BE2C (cell line): ENCODE results near the gene OSCAR.
"Not testable (repeated sequence)": the region's sequence is repeated elsewhere in the genome, so short reads cannot be mapped to it uniquely, and the experiment has no call there.

ENCODE experiments used
- DNase-seq: peaks from one replicate; pipeline ENCODE4 v3.0.0-alpha.2; 2020
- H3K27me3 ChIP-seq: fragments of 250-450 bp; sonication (Bioruptor Pico); 2 replicates; pipeline ENCODE4 v1.5.1; 2020; ENCODE audit warnings: mild to moderate bottlenecking
- H3K36me3 ChIP-seq: fragments of 250-450 bp; sonication (Bioruptor Pico); 2 replicates; pipeline ENCODE4 v1.5.1; 2020; ENCODE audit warnings: mild to moderate bottlenecking
- H3K4me1 ChIP-seq: fragments of 250-450 bp; sonication (Bioruptor Pico); 2 replicates; pipeline ENCODE4 v1.5.1; 2020
- H3K4me3 ChIP-seq: 2 replicates; pipeline ENCODE4 v1.5.1; 2011; ENCODE audit warnings: low read depth, low read length
- H3K9me3 ChIP-seq: fragments of 250-450 bp; sonication (Bioruptor Pico); 2 replicates; pipeline ENCODE4 v1.5.1; 2020
- CTCF ChIP-seq: IDR thresholded peaks from 2 replicates; pipeline ENCODE4 v1.5.1; 2012; ENCODE audit warnings: mild to moderate bottlenecking, low read depth, low read length

Gene OSCAR

GRCh38 chr19:54104998-54105715 lies 4.6 kb upstream of the OSCAR start:
- H3K36me3 ChIP-seq: peaks cover 43% of the 10 kb centered on the region
- no peaks in the 10 kb centered on the region for H3K27me3 ChIP-seq
- no peaks in the 10 kb centered on the region for H3K9me3 ChIP-seq
- H3K4me3 ChIP-seq: no peak overlapping the region
- DNase-seq: no peak
- no peaks in the 10 kb centered on the region for H3K4me1 ChIP-seq
- TF ChIP-seq CTCF: no peak

GRCh38 chr19:54102421-54103169 lies 2.0 kb upstream of the OSCAR start, which contains the start of gene NDUFA3:
Gene NDUFA3 (plus strand): TSS chr19:54102855. CDS start chr19:54102879, 24 bp downstream.
- TF ChIP-seq CTCF: no peak
- H3K4me1 ChIP-seq: no peaks in the 10 kb centered on the region

GRCh38 chr19:54099903-54100255 lies 724 bp downstream of the OSCAR start:
- H3K27me3 ChIP-seq: peaks cover 18% of the 10 kb centered on the region
- H3K4me1 ChIP-seq, H3K4me3 ChIP-seq, DNase-seq, H3K36me3 ChIP-seq, H3K9me3 ChIP-seq: not testable (repeated sequence)

More at GRCh38 chr19:54102421-54103169, 2.0 kb upstream of the OSCAR start, which contains the start of gene NDUFA3:
- Histone ChIP-seq H3K4me3 (peak within 1 kb of the TSS; percentile 95), H3K27me3 (no peaks in the 10 kb centered on the region), H3K9me3 (no peaks in the 10 kb centered on the region), H3K36me3 (peaks cover 20% of the 10 kb centered on the region)
- peak; percentile 98 for DNase-seq

DNA sequence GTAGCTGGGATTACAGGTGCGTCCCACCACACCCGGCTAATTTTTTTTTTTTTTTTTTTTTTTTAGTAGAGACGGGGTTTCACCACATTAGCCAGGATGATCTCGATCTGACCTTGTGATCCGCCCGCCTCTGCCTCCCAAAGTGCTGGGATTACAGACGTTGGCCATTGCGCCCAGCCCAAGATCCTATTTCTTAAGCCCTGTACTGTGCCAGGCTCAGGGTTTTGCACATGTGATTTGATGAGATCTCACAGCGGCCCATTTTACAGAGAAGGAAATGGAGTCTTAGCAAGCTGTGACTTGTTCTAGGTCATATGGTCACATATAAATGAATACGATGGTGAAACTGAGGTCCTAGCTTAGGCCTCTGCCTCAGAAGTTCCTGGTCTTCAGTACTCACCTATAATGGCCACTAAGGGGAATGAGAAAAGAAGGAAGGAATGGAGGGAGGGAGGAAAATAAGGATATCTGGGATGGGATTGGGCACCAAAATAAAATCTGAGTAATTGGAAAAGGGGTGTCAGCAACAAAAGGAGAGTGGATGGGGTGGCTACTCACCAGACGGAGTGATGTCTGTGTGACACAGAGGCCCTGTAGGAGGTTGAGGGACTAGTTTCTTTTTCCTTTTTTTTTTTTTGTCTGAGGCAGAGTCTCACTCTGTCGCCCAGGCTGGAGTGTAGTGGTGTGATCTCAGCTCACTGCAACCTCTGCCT lies 1.3 kb downstream of the OSCAR start:
- DNase-seq: no peak
- H3K36me3 ChIP-seq: no peaks in the 10 kb centered on the region; the same call in 1 of the 2 replicates
- no peaks in the 10 kb centered on the region; the same call in 1 of the 2 replicates for H3K9me3 ChIP-seq
- H3K27me3 ChIP-seq: peaks cover 20% of the 10 kb centered on the region
- no peak for TF ChIP-seq CTCF
- no peak overlapping the region for H3K4me3 ChIP-seq
- H3K4me1 ChIP-seq: no peaks in the 10 kb centered on the region

DNA sequence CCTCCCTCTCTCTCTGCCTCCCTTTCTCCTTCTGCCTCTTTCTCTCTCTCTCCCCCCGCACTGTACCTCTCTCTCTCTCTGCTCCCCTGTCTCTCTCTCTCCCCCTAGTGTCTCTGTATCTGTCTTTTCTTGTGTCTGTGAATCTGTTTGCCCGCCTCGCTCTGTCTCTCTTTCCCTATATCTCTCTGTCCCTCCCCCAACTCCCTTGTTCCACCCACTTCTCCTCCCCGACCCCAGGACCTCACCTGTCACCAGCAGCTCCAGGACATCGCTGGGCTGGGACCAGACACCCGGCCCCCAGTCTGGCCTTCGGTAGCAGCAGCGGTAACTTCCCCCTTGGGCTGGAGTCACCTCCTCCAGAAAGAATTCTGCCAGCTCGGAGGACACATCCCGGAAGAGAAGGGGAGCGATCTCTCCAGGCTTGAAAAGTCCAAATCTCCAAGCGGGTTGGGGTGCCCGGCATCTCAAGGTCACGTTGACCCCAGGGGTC lies 3.9 kb downstream of the OSCAR start:
- TF ChIP-seq CTCF: peak; percentile 24; the same call in 1 of the 2 replicates
- Histone ChIP-seq H3K4me3 (no peak overlapping the region), H3K4me1 (no peaks in the 10 kb centered on the region), H3K27me3 (peaks cover 20% of the 10 kb centered on the region), H3K9me3 (no peaks in the 10 kb centered on the region; the same call in 1 of the 2 replicates), H3K36me3 (no peaks in the 10 kb centered on the region)
- no peak for DNase-seq

DNA sequence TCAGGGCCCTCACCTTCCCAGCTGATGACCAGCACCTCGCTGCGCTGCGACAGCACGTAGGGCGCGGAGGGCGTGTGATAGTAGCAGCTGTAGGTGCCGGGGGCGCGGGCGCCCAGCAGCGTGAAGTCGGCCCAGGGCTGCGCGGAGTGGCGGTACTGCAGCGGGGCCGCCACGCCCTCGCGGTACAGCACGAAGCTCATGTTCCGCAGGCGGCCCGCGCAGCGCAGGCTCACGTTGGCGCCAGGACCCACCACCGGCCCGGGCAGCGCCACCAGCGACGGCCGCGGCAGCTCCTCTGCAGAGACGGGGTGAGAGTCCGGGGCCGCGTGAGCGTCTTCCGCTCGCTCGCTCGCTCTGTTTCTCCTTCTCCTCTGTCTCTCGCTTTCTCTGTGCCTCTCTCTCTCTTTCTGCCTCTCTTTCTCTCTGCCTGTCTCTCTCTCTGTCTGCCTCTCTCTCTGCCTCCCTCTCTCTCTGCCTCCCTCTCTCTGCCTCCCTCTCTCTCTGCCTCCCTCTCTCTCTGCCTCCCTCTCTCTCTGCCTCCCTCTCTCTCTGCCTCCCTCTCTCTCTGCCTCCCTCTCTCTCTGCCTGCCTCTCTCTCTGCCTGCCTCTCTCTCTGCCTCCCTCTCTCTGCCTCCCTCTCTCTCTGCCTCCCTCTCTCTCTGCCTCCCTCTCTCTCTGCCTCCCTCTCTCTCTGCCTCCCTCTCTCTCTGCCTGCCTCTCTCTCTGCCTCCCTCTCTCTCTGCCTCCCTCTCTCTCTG lies 4.6 kb downstream of the OSCAR start:
- peak; percentile 43 for DNase-seq
- H3K4me1 ChIP-seq, H3K36me3 ChIP-seq: not testable (repeated sequence)

More for the DNA sequence above, 4.6 kb downstream of the OSCAR start:
- H3K4me3 ChIP-seq, H3K9me3 ChIP-seq: not testable (repeated sequence)
- H3K27me3 ChIP-seq: peaks cover 20% of the 10 kb centered on the region
